Smooth muscle cell (in vitro differentiated cells): ENCODE data around the gene SP100. TPM values are rescaled to one million over a fixed set of nuclear protein-coding genes. Genes with fewer than 3 reads are reported as not detected.
"Not testable (repeated sequence)": the region's sequence is repeated elsewhere in the genome, so short reads cannot be mapped to it uniquely, and the experiment has no call there.

ENCODE experiments used
- DNase-seq: peaks from one replicate; lab custom pipeline; 2025; ENCODE audit not compliant: unreplicated experiment; lab: John Stamatoyannopoulos, UW
- H2AFZ ChIP-seq: fragments of 200-600 bp; sonication (generic); 2 replicates; pipeline ENCODE4 v1.6.0; 2016; ENCODE audit warnings: antibody characterized with exemption, low read depth, mild to moderate bottlenecking
- H3F3A ChIP-seq: fragments of 200-600 bp; sonication (generic); 2 replicates; pipeline ENCODE4 v1.6.0; 2017; ENCODE audit warnings: antibody characterized with exemption, low read depth
- H3K27ac ChIP-seq: fragments of 200-600 bp; sonication (generic); 2 replicates; pipeline ENCODE4 v1.5.1; 2016; ENCODE audit warnings: low read depth, mild to moderate bottlenecking
- H3K27me3 ChIP-seq: fragments of 200-600 bp; sonication (generic); 2 replicates; pipeline ENCODE4 v1.6.1; 2016; ENCODE audit warnings: low read depth, mild to moderate bottlenecking
- H3K36me3 ChIP-seq: fragments of 200-600 bp; sonication (generic); 2 replicates; pipeline ENCODE4 v1.5.1; 2016; ENCODE audit warnings: low read depth
- H3K4me1 ChIP-seq: fragments of 200-600 bp; sonication (generic); 2 replicates; pipeline ENCODE4 v1.5.1; 2016; ENCODE audit warnings: low read depth
- H3K4me2 ChIP-seq: fragments of 200-600 bp; sonication (generic); 2 replicates; pipeline ENCODE4 v1.6.0; 2016; ENCODE audit warnings: mild to moderate bottlenecking
- H3K4me3 ChIP-seq: fragments of 200-600 bp; sonication (generic); 2 replicates; pipeline ENCODE4 v1.5.1; 2016; ENCODE audit warnings: mild to moderate bottlenecking
- H3K79me2 ChIP-seq: fragments of 200-600 bp; sonication (generic); 2 replicates; pipeline ENCODE4 v1.6.0; 2016; ENCODE audit warnings: low read depth, mild to moderate bottlenecking
- H3K9ac ChIP-seq: fragments of 200-600 bp; sonication (generic); 2 replicates; pipeline ENCODE4 v1.6.0; 2016; ENCODE audit warnings: low read depth
- H3K9me3 ChIP-seq: fragments of 200-600 bp; sonication (generic); replicated peaks from 2 replicates; pipeline ENCODE4 v1.5.1; 2016; ENCODE audit warnings: low read depth
- H4K20me1 ChIP-seq: fragments of 200-600 bp; sonication (generic); 2 replicates; pipeline ENCODE4 v1.6.0; 2016; ENCODE audit warnings: low read depth
- CTCF ChIP-seq: fragments of 200-600 bp; sonication (generic); IDR thresholded peaks from 2 replicates; pipeline ENCODE4 v1.5.1; 2017; ENCODE audit warnings: borderline replicate concordance, mild to moderate bottlenecking, antibody characterized with exemption; ENCODE audit not compliant: insufficient read depth, poor library complexity, severe bottlenecking
- WGBS: methylation state at CpG from one replicate; pipeline ENCODE4 v1.1.7; 2016; ENCODE audit warnings: low lambda C conversion rate; 5-methylcytosine and 5-hydroxymethylcytosine counted together
- polyA plus RNA-seq: library from polyadenylated mRNA; unstranded; fragments of >200 nt; fragmentation: Nextera tagmentation; extraction: Ambion mirVana; gene quantifications from 2 replicates; pipeline ENCODE4 v1.2.1, GENCODE V29; 2016
- total RNA-seq: library from RNA; depleted of rRNA; stranded (reverse); fragments of >200 nt; gene quantifications from 2 replicates; pipeline ENCODE4 v1.2.3, GENCODE V29; 2014

Gene SP100
- total and polyA plus RNA-seq, 2 experiments from 2014 or later, result 14.7 to 15.5 TPM

- Histone ChIP-seq H3K4me1 (no peaks in the 10 kb centered on the region), H3K9me3 (no peaks in the 10 kb centered on the region), H3K27me3 (no peaks in the 10 kb centered on the region), H3K4me3 (no peak overlapping the region), H3K79me2 (no peaks in the 10 kb centered on the region), H3K4me2 (no peak overlapping the region), H3K27ac (no peak overlapping the region), H4K20me1 (no peaks in the 10 kb centered on the region), H3F3A (no peaks in the 10 kb centered on the region), H3K9ac (no peak overlapping the region), H2AFZ (no peak overlapping the region), H3K36me3 (no peaks in the 10 kb centered on the region)
- no peak for TF ChIP-seq CTCF
- no peak for DNase-seq
- 88% methylated on average over 7 of the region's 7 CpGs for WGBS
These were observed 12.3 kb upstream of the SP100 start for GRCh38 chr2:230403746-230404145.

DNA sequence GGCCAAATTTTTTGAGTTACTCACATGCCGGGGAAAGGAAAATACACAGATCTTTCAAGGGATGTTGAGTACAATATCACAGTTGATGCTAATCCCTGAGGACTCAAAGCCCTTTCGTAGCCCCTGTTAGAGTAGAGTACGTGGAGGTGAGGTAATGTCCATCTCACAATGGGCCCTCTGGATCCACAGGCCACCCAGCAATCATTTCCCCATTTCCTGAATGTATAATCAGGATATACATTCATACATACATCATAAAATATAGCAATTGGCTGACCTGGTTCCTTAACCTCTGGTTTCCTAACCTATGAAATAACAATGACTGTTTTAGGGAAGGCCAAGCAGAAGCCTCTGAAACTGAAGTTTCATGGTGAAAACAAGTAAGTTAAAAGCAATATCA is 10.2 kb upstream of the SP100 start:
- Histone ChIP-seq H3F3A (no peaks in the 10 kb centered on the region), H3K4me2 (no peak overlapping the region), H3K9ac (no peak overlapping the region), H3K36me3 (no peaks in the 10 kb centered on the region), H3K27me3 (peaks cover 10% of the 10 kb centered on the region), H3K27ac (no peak overlapping the region), H2AFZ (no peak overlapping the region), H3K79me2 (no peaks in the 10 kb centered on the region), H4K20me1 (no peaks in the 10 kb centered on the region), H3K4me3 (no peak overlapping the region), H3K9me3 (no peaks in the 10 kb centered on the region), H3K4me1 (no peaks in the 10 kb centered on the region)
- WGBS, result 85% methylated on average over 3 of the region's 3 CpGs
- no peak for DNase-seq
- no peak for TF ChIP-seq CTCF

DNA sequence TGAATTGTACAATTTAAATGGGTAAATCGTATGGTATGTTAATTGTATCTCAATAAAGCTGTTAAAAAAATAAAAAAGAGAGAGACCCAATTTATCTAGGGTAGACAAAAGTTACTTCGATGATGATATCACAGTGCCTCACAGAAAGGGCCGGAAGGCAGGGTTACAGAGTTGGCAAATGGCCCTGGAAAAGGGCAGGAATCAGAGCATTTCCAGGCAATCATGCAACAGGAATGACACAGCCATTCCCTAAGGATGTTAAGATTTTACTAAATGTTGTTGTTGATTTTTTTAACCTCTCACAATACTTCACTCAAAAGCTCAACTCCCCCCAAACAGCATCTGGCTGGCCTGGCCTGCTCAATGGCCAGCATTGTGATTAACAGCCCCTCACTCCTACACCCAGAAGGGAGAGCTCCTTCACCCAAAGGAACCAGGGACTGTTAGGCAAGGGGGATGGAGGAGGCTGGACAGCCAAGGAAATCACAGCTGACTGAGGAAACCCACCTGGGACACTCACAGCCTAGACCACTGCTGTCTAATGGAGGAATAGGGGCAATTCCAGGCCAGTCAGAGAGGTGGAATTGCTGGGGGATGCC is 7.7 kb upstream of the SP100 start:
- TF ChIP-seq CTCF, result no peak

GRCh38 chr2:230409316-230409715 is 6.7 kb upstream of the SP100 start:
- H3K36me3 ChIP-seq, H3K27ac ChIP-seq, H3K4me3 ChIP-seq, DNase-seq, H3K4me2 ChIP-seq, H3K79me2 ChIP-seq, H3K9me3 ChIP-seq, H3F3A ChIP-seq, H3K4me1 ChIP-seq, H3K9ac ChIP-seq, H4K20me1 ChIP-seq, H2AFZ ChIP-seq: not testable (repeated sequence)
- WGBS, result 80% methylated on average over 2 of the region's 2 CpGs
- peaks cover 10% of the 10 kb centered on the region for H3K27me3 ChIP-seq

More for the DNA sequence above, 7.7 kb upstream of the SP100 start:
- peaks cover 10% of the 10 kb centered on the region for H3K27me3 ChIP-seq
- no peaks in the 10 kb centered on the region for H3K9me3 ChIP-seq
- H3F3A ChIP-seq, result no peaks in the 10 kb centered on the region
- H3K27ac ChIP-seq, result no peak overlapping the region
- H3K4me1 ChIP-seq, result no peaks in the 10 kb centered on the region
- H2AFZ ChIP-seq, result no peak overlapping the region
- DNase-seq, result no peak
- no peaks in the 10 kb centered on the region for H4K20me1 ChIP-seq
- WGBS, result 85% methylated on average over 3 of the region's 3 CpGs
- H3K36me3 ChIP-seq, result no peaks in the 10 kb centered on the region
- H3K4me2 ChIP-seq, result no peak overlapping the region
- no peak overlapping the region for H3K4me3 ChIP-seq
- H3K79me2 ChIP-seq, result no peaks in the 10 kb centered on the region
- no peak overlapping the region for H3K9ac ChIP-seq
